Stimulated activated CD4-positive, alpha-beta T cell treated with anti-CD3 and anti-CD28 coated beads, Interleukin-4, amount 100 ng/mL, for 24 hours (primary cell): ENCODE measurements around the gene ZNF343.
"Not testable (repeated sequence)": the region's sequence is repeated elsewhere in the genome, so short reads cannot be mapped to it uniquely, and the experiment has no call there.

Experiments
- DNase-seq: peaks from one replicate; pipeline ENCODE4 v3.0.0-alpha.2; 2020

Gene ZNF343

GRCh38 chr20:2508631-2509467, at the start of gene ZNF343:
Gene ZNF343 (minus strand): TSS chr20:2508915. CDS start chr20:2493895, 15,020 bp downstream.
- DNase-seq = peak; percentile 79

GRCh38 chr20:2557873-2558580, 49.3 kb upstream of the ZNF343 start:
- no peak for DNase-seq

GRCh38 chr20:2545594-2545993, 36.9 kb upstream of the ZNF343 start:
- no peak for DNase-seq

- no peak for DNase-seq
Observed at GRCh38 chr20:2544211-2544610, 35.5 kb upstream of the ZNF343 start.

- no peak for DNase-seq
Observed at GRCh38 chr20:2542361-2542760, 33.6 kb upstream of the ZNF343 start.

GRCh38 chr20:2541940-2542339, 33.2 kb upstream of the ZNF343 start:
- DNase-seq = no peak

GRCh38 chr20:2538931-2539720, 30.4 kb upstream of the ZNF343 start:
- DNase-seq = no peak

GRCh38 chr20:2538356-2538755, 29.6 kb upstream of the ZNF343 start:
- DNase-seq = no peak

- DNase-seq = no peak
Observed at GRCh38 chr20:2537101-2537500, 28.4 kb upstream of the ZNF343 start.

- no peak for DNase-seq
Observed at GRCh38 chr20:2536560-2536986, 27.9 kb upstream of the ZNF343 start, which contains the start of gene TMC2. Gene TMC2 (plus strand): TSS chr20:2536573. CDS start chr20:2536622, 49 bp downstream.

GRCh38 chr20:2535711-2536559, 27.2 kb upstream of the ZNF343 start:
- no peak for DNase-seq

GRCh38 chr20:2533118-2533517, 24.4 kb upstream of the ZNF343 start:
- no peak for DNase-seq

GRCh38 chr20:2528671-2529271, 20.1 kb upstream of the ZNF343 start:
- DNase-seq = no peak

GRCh38 chr20:2527762-2528161, 19.0 kb upstream of the ZNF343 start:
- DNase-seq = no peak

- DNase-seq = not testable (repeated sequence)
Observed at GRCh38 chr20:2526218-2526583, 17.5 kb upstream of the ZNF343 start.

- DNase-seq = peak; percentile 36
Observed at GRCh38 chr20:2524709-2525506, 16.2 kb upstream of the ZNF343 start.

- DNase-seq = peak; percentile 93
Observed at GRCh38 chr20:2523919-2524708, 15.4 kb upstream of the ZNF343 start.

- not testable (repeated sequence) for DNase-seq
Observed at GRCh38 chr20:2522826-2523429, 14.2 kb upstream of the ZNF343 start.
